Ishikawa (cell line): ENCODE data around the gene KDM7A.

Experiments
- CEBPB ChIP-seq: IDR thresholded peaks from 2 replicates; pipeline ENCODE4 v1.6.1; 2012
- CREB1 ChIP-seq: IDR thresholded peaks from 2 replicates; pipeline ENCODE4 v1.6.1; 2012; ENCODE audit warnings: low read depth
- EGR1 ChIP-seq: IDR thresholded peaks from 2 replicates; pipeline ENCODE4 v1.6.1; 2012
- EP300 ChIP-seq: IDR thresholded peaks from 2 replicates; pipeline ENCODE4 v1.6.1; 2012; ENCODE audit warnings: borderline replicate concordance
- FOXM1 ChIP-seq: IDR thresholded peaks from 2 replicates; pipeline ENCODE4 v1.6.1; 2012; ENCODE audit warnings: low read depth, borderline replicate concordance
- RAD21 ChIP-seq: IDR thresholded peaks from 2 replicates; pipeline ENCODE4 v1.6.1; 2012; ENCODE audit warnings: low read depth
- TAF1 ChIP-seq: IDR thresholded peaks from 2 replicates; pipeline ENCODE4 v1.6.1; 2012; ENCODE audit warnings: low read depth, mild to moderate bottlenecking
- TCF12 ChIP-seq: IDR thresholded peaks from 2 replicates; pipeline ENCODE4 v1.6.1; 2012; ENCODE audit warnings: low read depth
- TEAD4 ChIP-seq: IDR thresholded peaks from 2 replicates; pipeline ENCODE4 v1.6.1; 2012
- YY1 ChIP-seq: IDR thresholded peaks from 2 replicates; pipeline ENCODE4 v1.6.1; 2012; ENCODE audit warnings: low read depth
- ZBTB7A ChIP-seq: IDR thresholded peaks from 2 replicates; pipeline ENCODE4 v1.6.1; 2012; ENCODE audit warnings: low read depth
- TF ChIP-seq, protein P1 (sequence below): IDR thresholded peaks from 2 replicates; pipeline ENCODE4 v1.6.1; 2012; ENCODE audit warnings: low read depth, mild to moderate bottlenecking
- TF ChIP-seq, protein P2 (sequence below): IDR thresholded peaks from 2 replicates; pipeline ENCODE4 v1.6.1; 2012
- TF ChIP-seq, protein P3 (sequence below): IDR thresholded peaks from 2 replicates; pipeline ENCODE4 v1.6.1; 2012

DNA sequence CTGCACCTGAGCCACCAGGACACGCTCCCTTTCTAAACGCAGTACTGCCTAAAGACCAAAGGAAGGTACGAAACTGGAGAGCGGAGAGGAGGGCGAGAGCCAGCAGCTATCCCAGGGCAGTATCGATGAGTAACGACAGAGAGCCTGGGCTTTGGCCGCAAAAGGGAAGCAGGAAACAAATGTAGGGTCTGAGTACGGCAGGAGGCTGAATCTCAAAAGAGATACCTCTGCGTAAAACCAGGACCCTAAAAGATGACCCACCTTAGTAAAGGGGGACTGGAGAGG lies 134.5 kb downstream of the KDM7A start:
- no peak for TF ChIP-seq EP300
- no peak for TF ChIP-seq TEAD4
- TF ChIP-seq TAF1, result no peak
- no peak for TF ChIP-seq EGR1
- TF ChIP-seq, protein P1, sequence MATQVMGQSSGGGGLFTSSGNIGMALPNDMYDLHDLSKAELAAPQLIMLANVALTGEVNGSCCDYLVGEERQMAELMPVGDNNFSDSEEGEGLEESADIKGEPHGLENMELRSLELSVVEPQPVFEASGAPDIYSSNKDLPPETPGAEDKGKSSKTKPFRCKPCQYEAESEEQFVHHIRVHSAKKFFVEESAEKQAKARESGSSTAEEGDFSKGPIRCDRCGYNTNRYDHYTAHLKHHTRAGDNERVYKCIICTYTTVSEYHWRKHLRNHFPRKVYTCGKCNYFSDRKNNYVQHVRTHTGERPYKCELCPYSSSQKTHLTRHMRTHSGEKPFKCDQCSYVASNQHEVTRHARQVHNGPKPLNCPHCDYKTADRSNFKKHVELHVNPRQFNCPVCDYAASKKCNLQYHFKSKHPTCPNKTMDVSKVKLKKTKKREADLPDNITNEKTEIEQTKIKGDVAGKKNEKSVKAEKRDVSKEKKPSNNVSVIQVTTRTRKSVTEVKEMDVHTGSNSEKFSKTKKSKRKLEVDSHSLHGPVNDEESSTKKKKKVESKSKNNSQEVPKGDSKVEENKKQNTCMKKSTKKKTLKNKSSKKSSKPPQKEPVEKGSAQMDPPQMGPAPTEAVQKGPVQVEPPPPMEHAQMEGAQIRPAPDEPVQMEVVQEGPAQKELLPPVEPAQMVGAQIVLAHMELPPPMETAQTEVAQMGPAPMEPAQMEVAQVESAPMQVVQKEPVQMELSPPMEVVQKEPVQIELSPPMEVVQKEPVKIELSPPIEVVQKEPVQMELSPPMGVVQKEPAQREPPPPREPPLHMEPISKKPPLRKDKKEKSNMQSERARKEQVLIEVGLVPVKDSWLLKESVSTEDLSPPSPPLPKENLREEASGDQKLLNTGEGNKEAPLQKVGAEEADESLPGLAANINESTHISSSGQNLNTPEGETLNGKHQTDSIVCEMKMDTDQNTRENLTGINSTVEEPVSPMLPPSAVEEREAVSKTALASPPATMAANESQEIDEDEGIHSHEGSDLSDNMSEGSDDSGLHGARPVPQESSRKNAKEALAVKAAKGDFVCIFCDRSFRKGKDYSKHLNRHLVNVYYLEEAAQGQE, result no peak
- TF ChIP-seq FOXM1, result no peak
- no peak for TF ChIP-seq CREB1
- TF ChIP-seq TCF12, result no peak
- no peak for TF ChIP-seq RAD21
- no peak for TF ChIP-seq YY1
- TF ChIP-seq, protein P2, sequence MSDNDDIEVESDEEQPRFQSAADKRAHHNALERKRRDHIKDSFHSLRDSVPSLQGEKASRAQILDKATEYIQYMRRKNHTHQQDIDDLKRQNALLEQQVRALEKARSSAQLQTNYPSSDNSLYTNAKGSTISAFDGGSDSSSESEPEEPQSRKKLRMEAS, result no peak
- TF ChIP-seq, protein P3, sequence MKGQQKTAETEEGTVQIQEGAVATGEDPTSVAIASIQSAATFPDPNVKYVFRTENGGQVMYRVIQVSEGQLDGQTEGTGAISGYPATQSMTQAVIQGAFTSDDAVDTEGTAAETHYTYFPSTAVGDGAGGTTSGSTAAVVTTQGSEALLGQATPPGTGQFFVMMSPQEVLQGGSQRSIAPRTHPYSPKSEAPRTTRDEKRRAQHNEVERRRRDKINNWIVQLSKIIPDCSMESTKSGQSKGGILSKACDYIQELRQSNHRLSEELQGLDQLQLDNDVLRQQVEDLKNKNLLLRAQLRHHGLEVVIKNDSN, result no peak
- TF ChIP-seq CEBPB, result no peak
- no peak for TF ChIP-seq ZBTB7A
